Thyroid gland (tissue), 4 donors: Measurements from ENCODE around the gene NPPC. TPM values are rescaled to one million over a fixed set of nuclear protein-coding genes. Genes with fewer than 3 reads are reported as not detected.

ENCODE experiments used
- DNase-seq, 2 donors: peaks; one replicate each; pipeline ENCODE4 v3.0.0-alpha.2; 2019
- H3K27ac ChIP-seq, 3 donors: fragments of 200-600 bp; sonication (generic); 1 replicate in 2 of 3; 2 replicates in 1 of 3; pipeline ENCODE4 v1.5.1; 2016 to 2019; ENCODE audit warnings: mild to moderate bottlenecking in 1 of 3, moderate library complexity in 1 of 3
- H3K27me3 ChIP-seq: fragments of 200-600 bp; sonication (generic); one replicate; pipeline ENCODE4 v1.5.1; 2019
- H3K36me3 ChIP-seq, 2 donors: fragments of 200-600 bp; sonication (generic); one replicate each; pipeline ENCODE4 v1.5.1; 2016 to 2019
- H3K4me1 ChIP-seq, 2 donors: fragments of 200-600 bp; sonication (generic); one replicate each; pipeline ENCODE4 v1.5.1; 2017 to 2019
- H3K4me3 ChIP-seq, 3 donors: fragments of 200-600 bp; sonication (generic); replicated peaks in 1 of 3; 1 replicate in 2 of 3; 2 replicates in 1 of 3; pipeline ENCODE4 v1.5.1; 2016; ENCODE audit warnings: mild to moderate bottlenecking in 1 of 3
- H3K9me3 ChIP-seq: fragments of 200-600 bp; sonication (generic); one replicate; pipeline ENCODE4 v1.5.1; 2017
- POLR2A ChIP-seq, 2 donors: fragments of 450-650 bp; IDR thresholded peaks; one replicate each; pipeline ENCODE4 v1.6.1; 2017; ENCODE audit warnings: antibody characterized with exemption in 2 of 2, mild to moderate bottlenecking in 2 of 2, moderate library complexity in 1 of 2
- WGBS, 2 donors: methylation state at CpG; one replicate each; pipeline ENCODE4 v1.1.5; 2017; 5-methylcytosine and 5-hydroxymethylcytosine counted together
- intact Hi-C: fragments of 100-400 bp; cut with DNase I; formaldehyde crosslinking; loops from one replicate; pipeline ENCODE4 v1.15.1; 2023
- total RNA-seq, 4 donors: library from RNA; depleted of rRNA; stranded (reverse); fragments of >200 nt; gene quantifications; one replicate each; pipeline ENCODE4 v1.2.3, GENCODE V29; 2016
- TF ChIP-seq, protein P1 (sequence below), 6 experiments: fragments of 200-600 bp in 3 of 6; fragments of 450-650 bp in 3 of 6; sonication (generic) in 3 of 6; IDR thresholded peaks; one replicate each; pipeline ENCODE4 v1.5.1; 2016 to 2019; ENCODE audit warnings: antibody characterized with exemption in 6 of 6, mild to moderate bottlenecking in 2 of 6, inconsistent platforms in 1 of 6, moderate library complexity in 1 of 6

Gene NPPC
- total RNA-seq, 4 donors from 2014 or later: not detected

DNA sequence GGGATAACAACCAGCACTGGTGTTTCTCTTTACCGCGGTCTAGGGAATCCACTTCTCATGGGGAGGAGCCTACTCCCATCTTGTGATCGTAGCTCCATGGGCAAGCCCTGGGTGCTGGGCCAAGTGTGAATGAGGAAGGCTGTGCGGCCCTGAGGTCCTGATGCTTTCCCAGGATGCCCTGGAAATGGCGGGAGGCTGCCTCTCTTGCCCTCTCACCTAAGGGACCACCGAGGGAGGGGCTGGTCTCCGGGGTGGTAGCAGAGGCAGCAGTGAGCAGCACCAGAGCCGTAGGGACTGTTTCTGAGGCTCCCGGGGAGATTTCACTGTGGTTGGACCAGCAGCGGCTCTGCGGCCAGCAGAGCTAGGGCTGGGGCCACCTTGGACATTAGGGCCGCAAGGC, 15.5 kb upstream of the NPPC start:
- no peak for DNase-seq
- H3K36me3 ChIP-seq: no peaks in the 10 kb centered on the region
- H3K27me3 ChIP-seq: no peaks in the 10 kb centered on the region
- no peak overlapping the region for H3K4me3 ChIP-seq
- H3K4me1 ChIP-seq: no peaks in the 10 kb centered on the region
- no peaks in the 10 kb centered on the region for H3K9me3 ChIP-seq
- intact Hi-C loops: no loop called here
- no peak overlapping the region for H3K27ac ChIP-seq
- WGBS, 2 donors: 80 to 87% methylated on average over 12 of the region's 12 CpGs
- TF ChIP-seq POLR2A (IDR thresholded peaks at IDR 0.05): no peak
- TF ChIP-seq, protein P1, sequence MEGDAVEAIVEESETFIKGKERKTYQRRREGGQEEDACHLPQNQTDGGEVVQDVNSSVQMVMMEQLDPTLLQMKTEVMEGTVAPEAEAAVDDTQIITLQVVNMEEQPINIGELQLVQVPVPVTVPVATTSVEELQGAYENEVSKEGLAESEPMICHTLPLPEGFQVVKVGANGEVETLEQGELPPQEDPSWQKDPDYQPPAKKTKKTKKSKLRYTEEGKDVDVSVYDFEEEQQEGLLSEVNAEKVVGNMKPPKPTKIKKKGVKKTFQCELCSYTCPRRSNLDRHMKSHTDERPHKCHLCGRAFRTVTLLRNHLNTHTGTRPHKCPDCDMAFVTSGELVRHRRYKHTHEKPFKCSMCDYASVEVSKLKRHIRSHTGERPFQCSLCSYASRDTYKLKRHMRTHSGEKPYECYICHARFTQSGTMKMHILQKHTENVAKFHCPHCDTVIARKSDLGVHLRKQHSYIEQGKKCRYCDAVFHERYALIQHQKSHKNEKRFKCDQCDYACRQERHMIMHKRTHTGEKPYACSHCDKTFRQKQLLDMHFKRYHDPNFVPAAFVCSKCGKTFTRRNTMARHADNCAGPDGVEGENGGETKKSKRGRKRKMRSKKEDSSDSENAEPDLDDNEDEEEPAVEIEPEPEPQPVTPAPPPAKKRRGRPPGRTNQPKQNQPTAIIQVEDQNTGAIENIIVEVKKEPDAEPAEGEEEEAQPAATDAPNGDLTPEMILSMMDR (IDR thresholded peaks at IDR 0.05): no peak

DNA sequence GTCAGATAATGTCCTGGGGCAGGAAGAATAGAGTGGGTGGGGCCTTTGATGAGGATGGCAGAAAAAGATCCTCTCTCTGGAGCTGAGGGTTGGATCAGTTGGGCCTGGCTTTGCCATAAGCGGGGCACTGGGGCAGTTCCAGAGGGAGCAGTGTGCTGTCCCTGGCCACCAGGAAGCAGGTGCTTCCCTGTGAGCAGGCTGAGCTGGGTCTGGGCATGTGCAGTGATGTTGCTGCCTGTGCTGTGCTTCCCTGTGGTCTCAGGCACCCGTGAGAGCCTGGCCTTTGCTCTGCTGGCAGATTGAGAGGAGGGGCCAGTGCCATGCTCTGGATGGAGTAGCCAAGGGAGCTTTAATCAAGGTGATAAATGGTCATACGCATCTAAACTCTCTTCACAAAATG, 14.6 kb upstream of the NPPC start:
- TF ChIP-seq, protein P1 (IDR thresholded peaks at IDR 0.05): no peak
- no peak for TF ChIP-seq POLR2A (IDR thresholded peaks at IDR 0.05)
- Histone ChIP-seq H3K9me3 (no peaks in the 10 kb centered on the region), H3K27ac (no peak overlapping the region), H3K4me3 (no peak overlapping the region), H3K36me3 (no peaks in the 10 kb centered on the region), H3K4me1 (no peaks in the 10 kb centered on the region), H3K27me3 (no peaks in the 10 kb centered on the region)
- WGBS, 2 donors: 74 to 76% methylated on average over 3 of the region's 3 CpGs
- intact Hi-C loops: no loop called here
- DNase-seq: peak in 1 of 2 donors; percentile 23

GRCh38 chr2:231939022-231939421, 12.8 kb upstream of the NPPC start:
- 91 to 96% methylated on average over 4 of the region's 4 CpGs for WGBS, 2 donors
- TF ChIP-seq, protein P1 (IDR thresholded peaks at IDR 0.05): no peak
- no peak for TF ChIP-seq POLR2A (IDR thresholded peaks at IDR 0.05)
- Histone ChIP-seq H3K27ac (no peak overlapping the region), H3K4me3 (no peak overlapping the region), H3K9me3 (no peaks in the 10 kb centered on the region), H3K36me3 (no peaks in the 10 kb centered on the region), H3K4me1 (no peaks in the 10 kb centered on the region), H3K27me3 (no peaks in the 10 kb centered on the region)
- intact Hi-C loops: no loop called here
- no peak for DNase-seq

- Histone ChIP-seq H3K9me3 (no peaks in the 10 kb centered on the region), H3K4me3 (no peak overlapping the region), H3K27ac (no peak overlapping the region), H3K27me3 (no peaks in the 10 kb centered on the region), H3K4me1 (no peaks in the 10 kb centered on the region), H3K36me3 (no peaks in the 10 kb centered on the region)
- DNase-seq: no peak
- WGBS, 2 donors: 92 to 94% methylated on average over 7 of the region's 7 CpGs
- intact Hi-C loops: no loop called here
- no peak for TF ChIP-seq POLR2A (IDR thresholded peaks at IDR 0.05)
- TF ChIP-seq, protein P1 (IDR thresholded peaks at IDR 0.05): no peak
Measured at GRCh38 chr2:231937057-231937456, 10.9 kb upstream of the NPPC start.

DNA sequence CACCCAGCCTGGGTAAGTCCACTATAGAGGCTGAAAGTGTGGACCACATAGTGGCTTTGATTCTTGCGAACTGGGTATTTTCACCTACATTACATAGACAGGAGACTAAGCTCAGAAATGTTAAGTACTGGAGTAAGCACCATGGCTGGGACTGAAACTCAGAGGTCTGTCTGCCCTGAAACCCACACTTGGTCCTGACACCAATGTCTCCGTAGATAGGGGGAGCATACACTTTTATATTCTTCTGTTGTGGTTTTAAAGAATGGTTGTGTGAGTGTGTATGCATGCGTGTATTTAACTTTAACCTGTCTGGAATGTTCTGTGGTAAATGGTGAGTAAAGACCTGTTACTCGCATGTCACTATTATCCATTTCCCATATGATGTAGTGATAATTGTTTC, 10.3 kb upstream of the NPPC start:
- Histone ChIP-seq H3K4me1 (no peaks in the 10 kb centered on the region), H3K27ac (no peak overlapping the region), H3K4me3 (no peak overlapping the region), H3K27me3 (no peaks in the 10 kb centered on the region), H3K36me3 (no peaks in the 10 kb centered on the region), H3K9me3 (no peaks in the 10 kb centered on the region)
- intact Hi-C loops: no loop called here
- 82 to 89% methylated on average over 4 of the region's 4 CpGs for WGBS, 2 donors
- DNase-seq: no peak
- TF ChIP-seq POLR2A (IDR thresholded peaks at IDR 0.05): no peak
- TF ChIP-seq, protein P1 (IDR thresholded peaks at IDR 0.05): no peak
